ENCODE results near the gene ZYG11B. TPM values are rescaled to one million over a fixed set of nuclear protein-coding genes. Genes with fewer than 3 reads are reported as not detected.
"Not testable (repeated sequence)": the region's sequence is repeated elsewhere in the genome, so short reads cannot be mapped to it uniquely, and the experiment has no call there.

ZYG11B gene
- total RNA-seq, 1 experiment from 2014 or later: 31.6 TPM

DNA sequence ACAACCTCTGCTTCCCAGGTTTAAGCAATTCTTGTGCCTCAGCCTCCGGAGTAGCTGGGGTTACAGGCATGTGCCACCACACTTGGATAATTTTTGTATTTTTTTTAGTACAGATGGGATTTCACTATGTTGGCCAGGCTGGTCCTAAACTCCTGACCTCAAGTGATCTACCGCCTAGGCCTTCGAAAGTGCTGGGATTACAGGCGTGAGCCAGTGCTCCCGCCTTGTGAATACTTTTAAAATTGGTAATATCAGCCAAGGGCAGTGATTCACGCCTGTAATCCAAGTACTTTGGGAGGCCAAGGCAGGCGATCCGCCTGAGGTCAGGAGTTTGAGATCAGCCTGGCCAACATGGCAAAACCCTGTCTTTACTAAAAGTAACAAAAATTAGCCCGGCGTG is 33.7 kb downstream of the ZYG11B start:
- Histone ChIP-seq H3K36me3 (replicated peaks; ENCODE audit: control insufficient read depth, insufficient read depth, low read length) (no peaks in the 10 kb centered on the region; the same call in 1 of the 2 replicates), H3K4me3 (ENCODE audit: insufficient read depth, low read depth, low read length) (no peak overlapping the region), H3K27me3 (ENCODE audit: control insufficient read depth, insufficient read depth, low read length) (no peaks in the 10 kb centered on the region)
- DNase-seq: no peak

DNA sequence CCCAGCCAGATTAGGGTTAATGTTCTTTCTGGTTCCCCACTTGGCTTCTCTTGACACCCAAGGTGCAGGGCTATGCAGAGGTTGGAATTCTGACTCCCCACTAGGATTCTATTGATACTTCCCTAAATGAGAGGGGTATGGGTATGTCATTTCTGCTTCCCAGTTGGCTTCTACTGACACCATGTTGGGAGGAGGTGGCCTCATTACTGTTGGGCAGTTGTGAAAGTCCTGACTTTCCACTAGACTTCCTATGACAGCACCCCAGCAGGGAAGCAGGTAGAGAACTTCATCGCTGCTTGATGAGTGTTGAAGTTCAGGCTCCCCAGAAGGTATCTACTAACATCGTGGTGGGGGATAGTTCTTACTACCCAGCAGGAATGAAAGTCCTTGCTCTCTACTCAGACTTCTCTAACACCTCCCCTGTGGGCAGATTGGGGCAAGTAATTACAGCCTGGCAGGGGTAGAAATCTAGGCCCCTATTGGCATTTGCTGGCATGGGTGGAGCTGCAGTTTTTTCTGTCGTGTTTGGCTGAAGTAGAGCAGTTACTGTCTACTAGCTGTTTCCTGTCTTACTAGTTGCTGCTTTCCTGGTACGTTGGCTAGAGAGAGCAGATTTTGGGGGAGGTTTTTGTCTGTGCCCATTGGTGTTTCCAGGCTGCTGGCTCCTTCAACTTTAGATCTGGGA is 41.5 kb downstream of the ZYG11B start:
- no peak for DNase-seq

DNA sequence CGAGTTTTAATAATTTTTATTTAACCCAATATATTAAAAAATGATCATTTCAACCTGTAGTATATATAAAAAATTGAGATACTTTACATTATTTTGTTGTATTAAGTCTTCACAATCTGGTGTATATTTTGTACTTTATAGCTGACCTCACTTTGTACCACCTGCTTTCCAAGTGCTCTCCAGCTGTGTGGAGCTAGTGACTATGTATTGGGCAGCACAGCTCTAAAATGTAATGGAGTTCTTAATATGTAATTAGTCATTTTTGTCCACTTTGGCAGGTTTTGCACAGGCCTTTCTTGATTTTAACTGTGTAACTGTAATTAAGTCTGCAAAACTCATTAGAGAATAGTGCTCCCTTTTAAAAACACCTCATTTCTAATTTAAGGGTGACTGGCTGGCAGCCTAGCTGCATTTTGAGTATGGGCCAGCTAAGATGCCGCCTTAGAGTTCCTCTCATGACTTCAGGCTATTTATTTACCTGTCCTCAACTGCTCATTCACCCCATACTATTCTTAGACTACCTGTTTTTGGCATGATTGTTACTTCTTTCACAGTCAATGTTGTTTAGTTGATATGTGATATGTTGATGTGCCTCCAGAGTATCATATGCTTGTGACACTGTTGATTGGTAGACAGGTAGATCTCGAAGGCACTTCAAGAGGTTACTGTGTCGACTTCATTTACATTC is 43.2 kb downstream of the ZYG11B start:
- H3K36me3 ChIP-seq (replicated peaks; ENCODE audit: control insufficient read depth, insufficient read depth, low read length): peaks cover 3% of the 10 kb centered on the region; the same call in 1 of the 2 replicates
- H3K4me3 ChIP-seq (ENCODE audit: insufficient read depth, low read depth, low read length): no peak overlapping the region
- no peak for DNase-seq
- no peaks in the 10 kb centered on the region for H3K27me3 ChIP-seq (ENCODE audit: control insufficient read depth, insufficient read depth, low read length)

More for the DNA sequence above, 41.5 kb downstream of the ZYG11B start:
- Histone ChIP-seq H3K36me3 (replicated peaks; ENCODE audit: control insufficient read depth, insufficient read depth, low read length) (peaks cover 2% of the 10 kb centered on the region; the same call in 1 of the 2 replicates), H3K4me3 (ENCODE audit: insufficient read depth, low read depth, low read length) (no peak overlapping the region), H3K27me3 (ENCODE audit: control insufficient read depth, insufficient read depth, low read length) (no peaks in the 10 kb centered on the region)

DNA sequence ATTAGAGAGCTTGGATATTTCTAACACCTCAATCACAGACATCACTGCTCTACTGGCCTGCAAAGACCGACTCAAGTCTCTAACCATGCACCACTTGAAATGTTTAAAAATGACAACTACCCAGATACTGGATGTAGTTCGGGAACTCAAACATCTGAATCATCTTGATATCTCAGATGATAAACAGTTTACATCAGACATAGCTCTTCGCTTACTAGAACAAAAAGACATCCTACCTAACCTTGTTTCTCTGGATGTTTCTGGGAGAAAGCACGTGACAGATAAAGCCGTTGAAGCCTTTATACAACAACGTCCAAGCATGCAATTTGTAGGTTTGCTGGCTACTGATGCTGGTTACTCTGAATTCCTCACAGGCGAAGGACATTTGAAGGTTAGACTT is 45.1 kb downstream of the ZYG11B start:
- no peak overlapping the region for H3K4me3 ChIP-seq (ENCODE audit: insufficient read depth, low read depth, low read length)
- no peak for DNase-seq
- no peaks in the 10 kb centered on the region for H3K27me3 ChIP-seq (ENCODE audit: control insufficient read depth, insufficient read depth, low read length)
- peaks cover 3% of the 10 kb centered on the region; the same call in 1 of the 2 replicates for H3K36me3 ChIP-seq (replicated peaks; ENCODE audit: control insufficient read depth, insufficient read depth, low read length)

DNA sequence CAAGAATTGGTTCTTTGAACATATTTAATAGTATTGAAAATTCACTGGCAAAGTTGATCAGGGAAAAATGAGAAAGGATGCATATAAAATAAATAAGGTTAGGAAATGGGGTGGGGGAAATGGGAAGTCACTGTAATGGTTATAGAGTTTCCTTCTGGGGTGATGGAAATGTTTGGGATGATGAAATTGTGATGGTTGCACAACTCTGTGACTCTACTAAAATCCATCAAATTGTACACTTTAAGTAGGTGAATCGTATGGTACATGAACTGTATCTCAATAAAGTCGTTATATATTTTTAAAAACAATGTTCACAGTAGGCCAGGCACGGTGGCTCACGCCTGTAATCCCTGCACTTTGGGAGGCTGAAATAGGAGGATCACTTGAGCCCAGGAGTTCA is 59.9 kb downstream of the ZYG11B start:
- no peak overlapping the region for H3K4me3 ChIP-seq (ENCODE audit: insufficient read depth, low read depth, low read length)
- peaks cover 4% of the 10 kb centered on the region for H3K36me3 ChIP-seq (replicated peaks; ENCODE audit: control insufficient read depth, insufficient read depth, low read length)
- H3K27me3 ChIP-seq (ENCODE audit: control insufficient read depth, insufficient read depth, low read length): no peaks in the 10 kb centered on the region
- DNase-seq: no peak

DNA sequence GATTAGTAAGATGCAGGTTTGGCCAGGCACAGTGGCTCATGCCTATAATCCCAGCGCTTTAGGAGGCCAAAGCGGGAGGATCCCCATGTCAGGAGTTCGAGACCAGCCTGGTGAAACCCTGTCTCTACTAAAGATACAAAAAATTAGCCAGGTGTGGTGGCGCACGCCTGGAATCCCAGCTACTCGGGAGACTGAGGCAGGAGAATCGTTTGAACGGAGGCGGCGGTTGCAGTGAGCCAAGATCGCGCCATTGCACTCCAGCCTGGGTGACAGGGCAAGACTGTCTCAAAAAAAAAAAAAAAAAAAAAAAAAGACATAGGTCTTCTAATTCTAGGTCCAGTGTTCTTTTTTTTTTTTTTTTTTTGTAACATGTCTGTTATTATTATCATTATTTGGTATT is 64.2 kb downstream of the ZYG11B start:
- not testable (repeated sequence) for H3K36me3 ChIP-seq (replicated peaks; ENCODE audit: control insufficient read depth, insufficient read depth, low read length); H3K27me3 ChIP-seq (ENCODE audit: control insufficient read depth, insufficient read depth, low read length); DNase-seq; H3K4me3 ChIP-seq (ENCODE audit: insufficient read depth, low read depth, low read length)

DNA sequence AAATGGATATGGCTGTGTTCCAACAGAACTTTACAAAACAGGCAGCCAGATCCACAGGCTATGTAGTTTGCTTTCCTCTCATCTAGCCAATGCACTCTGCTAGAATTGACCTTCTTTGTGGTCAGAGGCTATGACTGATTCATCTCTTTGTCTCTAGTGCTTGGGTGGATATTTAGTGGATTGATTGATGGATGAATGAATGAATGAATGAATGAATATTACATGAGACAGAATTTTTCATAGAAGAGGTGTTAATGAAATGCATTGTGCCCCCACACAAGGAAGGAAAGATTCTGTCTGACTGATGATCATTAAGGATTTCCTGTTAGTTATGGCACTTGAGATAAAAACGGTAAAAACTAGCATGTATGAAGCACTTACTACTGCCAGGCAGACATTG is 65.8 kb downstream of the ZYG11B start:
- Histone ChIP-seq H3K27me3 (ENCODE audit: control insufficient read depth, insufficient read depth, low read length) (no peaks in the 10 kb centered on the region), H3K36me3 (replicated peaks; ENCODE audit: control insufficient read depth, insufficient read depth, low read length) (peaks cover 2% of the 10 kb centered on the region), H3K4me3 (ENCODE audit: insufficient read depth, low read depth, low read length) (no peak overlapping the region)
- DNase-seq: no peak

DNA sequence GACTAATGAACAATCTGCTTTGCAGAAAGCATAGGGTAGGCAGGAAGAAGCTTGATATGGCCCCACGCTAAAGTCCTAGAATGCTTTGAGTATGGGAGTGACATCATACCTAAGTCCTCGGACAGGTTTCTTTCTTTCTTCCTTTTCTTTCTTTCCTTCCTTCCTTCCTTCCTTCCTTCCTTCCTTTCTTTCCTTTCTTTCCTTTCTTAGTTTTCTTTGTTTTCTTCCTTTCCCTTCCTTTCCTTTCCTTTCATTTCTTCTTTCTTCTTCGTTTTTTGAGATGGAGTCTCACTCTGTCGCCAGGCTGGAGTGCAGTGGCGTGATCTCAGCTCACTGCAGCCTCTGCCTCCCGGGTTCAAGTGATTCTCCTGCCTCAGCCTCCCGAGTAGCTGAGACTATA is 67.5 kb downstream of the ZYG11B start:
- not testable (repeated sequence) for H3K4me3 ChIP-seq (ENCODE audit: insufficient read depth, low read depth, low read length); H3K27me3 ChIP-seq (ENCODE audit: control insufficient read depth, insufficient read depth, low read length); DNase-seq; H3K36me3 ChIP-seq (replicated peaks; ENCODE audit: control insufficient read depth, insufficient read depth, low read length)

DNA sequence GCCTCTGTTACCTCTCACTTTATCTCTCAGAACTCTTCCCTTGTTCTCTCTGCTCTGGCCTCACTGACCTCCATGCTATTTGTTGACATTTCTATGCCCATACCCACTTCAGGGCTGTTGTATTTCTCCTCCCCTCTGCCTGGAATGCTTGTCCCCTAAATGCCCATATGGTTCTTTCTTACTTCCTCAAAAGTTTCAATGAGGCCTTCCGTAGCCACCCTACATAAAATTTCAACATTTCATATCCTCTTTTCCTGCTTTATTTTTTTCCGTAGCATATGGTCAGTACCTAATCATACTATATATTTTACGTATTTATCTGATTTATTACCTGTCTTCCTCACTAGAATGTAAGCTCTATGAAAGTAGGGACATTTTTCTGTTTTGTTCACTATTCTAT is 69.2 kb downstream of the ZYG11B start:
- H3K27me3 ChIP-seq (ENCODE audit: control insufficient read depth, insufficient read depth, low read length): no peaks in the 10 kb centered on the region
- no peak overlapping the region for H3K4me3 ChIP-seq (ENCODE audit: insufficient read depth, low read depth, low read length)
- peaks cover 2% of the 10 kb centered on the region for H3K36me3 ChIP-seq (replicated peaks; ENCODE audit: control insufficient read depth, insufficient read depth, low read length)
- no peak for DNase-seq

DNA sequence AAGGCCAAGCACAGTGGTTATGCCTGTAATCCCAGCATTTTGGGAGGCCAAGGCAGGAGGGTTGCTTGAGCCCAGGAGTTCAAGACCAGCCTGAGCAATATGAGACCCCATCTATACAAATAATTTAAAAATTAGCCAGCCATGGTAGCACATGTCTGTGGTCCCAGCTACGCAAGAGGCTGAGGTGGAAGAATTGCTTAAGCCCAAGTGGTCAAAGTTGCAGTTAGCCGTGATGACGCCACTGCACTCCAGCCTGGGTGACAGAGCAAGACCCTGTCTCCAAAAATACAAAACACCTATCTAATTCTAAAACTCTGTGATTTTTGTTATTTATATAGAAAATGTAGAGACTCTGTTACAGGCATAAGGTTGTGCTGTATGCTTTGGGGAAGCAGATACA is 72.1 kb downstream of the ZYG11B start:
- H3K4me3 ChIP-seq (ENCODE audit: insufficient read depth, low read depth, low read length): no peak overlapping the region
- no peaks in the 10 kb centered on the region for H3K27me3 ChIP-seq (ENCODE audit: control insufficient read depth, insufficient read depth, low read length)
- DNase-seq: no peak
- H3K36me3 ChIP-seq (replicated peaks; ENCODE audit: control insufficient read depth, insufficient read depth, low read length): peaks cover 5% of the 10 kb centered on the region

DNA sequence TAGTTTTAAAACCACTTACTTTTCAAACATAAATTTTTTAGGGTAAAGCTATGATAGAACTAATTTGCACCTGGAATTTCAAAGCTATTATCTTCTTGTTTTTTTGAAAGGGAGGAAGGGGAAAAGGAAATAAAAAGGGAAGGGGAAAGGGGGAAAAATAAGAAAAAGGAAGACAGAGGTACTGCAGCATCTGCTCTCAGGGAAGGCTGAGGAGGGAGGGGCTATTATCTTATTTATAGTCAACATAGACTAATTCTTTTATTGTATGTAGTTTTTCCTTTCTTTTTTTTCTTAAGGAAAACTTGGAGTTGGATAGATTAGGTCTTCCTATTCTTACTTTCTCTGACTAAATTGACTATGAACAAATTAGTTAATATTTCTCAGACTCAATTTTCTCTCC is 74.8 kb downstream of the ZYG11B start:
- no peak for DNase-seq
- no peaks in the 10 kb centered on the region for H3K27me3 ChIP-seq (ENCODE audit: control insufficient read depth, insufficient read depth, low read length)
- peaks cover 5% of the 10 kb centered on the region for H3K36me3 ChIP-seq (replicated peaks; ENCODE audit: control insufficient read depth, insufficient read depth, low read length)
- no peak overlapping the region for H3K4me3 ChIP-seq (ENCODE audit: insufficient read depth, low read depth, low read length)

DNA sequence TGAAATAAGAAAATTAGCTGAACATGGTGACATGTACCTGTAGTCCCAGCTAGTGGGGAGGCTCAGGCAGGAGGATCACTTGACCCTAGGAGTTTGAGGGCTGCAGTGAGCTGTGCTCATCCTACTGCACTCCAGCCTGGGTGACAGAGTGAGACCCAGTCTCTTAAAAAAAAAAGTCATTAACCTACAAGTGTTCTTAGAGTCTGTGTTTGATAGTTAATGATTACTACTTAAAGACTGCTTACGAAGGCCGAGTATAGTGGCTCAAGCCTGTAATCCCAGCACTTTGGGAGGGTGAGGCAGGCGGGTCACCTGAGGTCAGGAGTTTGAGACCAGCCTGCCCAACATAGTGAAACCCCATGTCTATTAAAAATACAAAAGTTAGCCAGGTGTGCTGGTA is 77.8 kb downstream of the ZYG11B start:
- H3K27me3 ChIP-seq (ENCODE audit: control insufficient read depth, insufficient read depth, low read length); H3K36me3 ChIP-seq (replicated peaks; ENCODE audit: control insufficient read depth, insufficient read depth, low read length); DNase-seq; H3K4me3 ChIP-seq (ENCODE audit: insufficient read depth, low read depth, low read length): not testable (repeated sequence)

DNA sequence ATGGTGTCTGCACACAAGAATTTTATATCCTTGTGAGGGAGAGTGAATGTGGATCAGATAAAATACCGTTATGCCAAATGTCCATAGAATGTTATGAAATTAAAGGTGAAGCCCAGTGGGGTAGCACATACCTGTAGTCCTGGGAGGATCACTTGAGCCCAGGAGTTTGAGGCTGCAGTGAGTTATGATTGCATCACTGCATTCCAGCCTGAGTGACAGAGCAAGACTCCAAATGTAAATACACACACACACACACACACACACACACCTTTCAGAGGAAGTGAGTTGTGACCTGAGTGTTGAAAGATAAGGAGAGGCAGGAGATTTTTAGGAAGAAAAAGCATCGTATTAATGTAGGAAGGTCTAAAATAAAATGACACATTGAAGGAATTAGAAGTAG is 88.2 kb downstream of the ZYG11B start:
- H3K4me3 ChIP-seq (ENCODE audit: insufficient read depth, low read depth, low read length): no peak overlapping the region

DNA sequence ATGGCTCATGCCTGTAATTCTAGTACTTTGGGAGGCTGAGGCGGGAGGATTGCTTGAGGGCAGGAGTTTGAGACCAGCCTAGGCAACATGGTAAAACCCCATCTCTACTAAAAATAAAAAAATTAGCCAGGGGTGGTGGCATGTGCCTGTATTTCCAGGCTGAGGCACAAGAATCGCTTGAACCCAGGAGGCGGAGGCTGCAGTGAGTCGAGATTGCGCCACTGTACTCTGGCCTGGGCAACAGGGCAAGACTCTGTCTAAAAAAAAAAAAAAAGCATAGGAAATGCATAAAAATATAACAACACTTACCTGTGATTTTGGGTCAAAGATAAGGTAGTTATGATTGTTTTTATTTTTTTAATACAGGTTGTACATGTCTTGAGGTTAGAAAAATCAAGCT is 94.6 kb downstream of the ZYG11B start:
- DNase-seq; H3K36me3 ChIP-seq (replicated peaks; ENCODE audit: control insufficient read depth, insufficient read depth, low read length); H3K4me3 ChIP-seq (ENCODE audit: insufficient read depth, low read depth, low read length); H3K27me3 ChIP-seq (ENCODE audit: control insufficient read depth, insufficient read depth, low read length): not testable (repeated sequence)

More for the DNA sequence above, 88.2 kb downstream of the ZYG11B start:
- Histone ChIP-seq H3K27me3 (ENCODE audit: control insufficient read depth, insufficient read depth, low read length) (no peaks in the 10 kb centered on the region), H3K36me3 (replicated peaks; ENCODE audit: control insufficient read depth, insufficient read depth, low read length) (peaks cover 3% of the 10 kb centered on the region)
- no peak for DNase-seq

DNA sequence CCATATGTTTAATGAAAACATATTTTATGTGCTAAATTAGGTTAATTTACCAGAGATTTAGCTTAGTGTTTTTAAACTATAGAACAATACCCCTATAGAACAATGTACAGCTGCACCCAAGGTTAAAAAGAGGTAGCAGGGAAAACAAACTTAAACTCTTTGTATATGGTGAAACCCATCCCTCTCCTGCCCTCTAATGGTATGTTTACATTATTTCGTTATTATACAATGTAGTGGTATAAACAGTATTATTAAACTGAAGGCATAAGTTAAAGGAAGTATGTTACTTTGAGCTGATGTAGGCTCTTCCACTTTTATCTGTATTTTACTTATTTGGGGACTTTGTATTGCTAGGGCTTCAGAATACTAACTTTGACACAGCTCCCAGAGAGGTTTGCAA is 99.6 kb downstream of the ZYG11B start:
- Histone ChIP-seq H3K4me3 (ENCODE audit: insufficient read depth, low read depth, low read length) (no peak overlapping the region), H3K36me3 (replicated peaks; ENCODE audit: control insufficient read depth, insufficient read depth, low read length) (peaks cover 2% of the 10 kb centered on the region), H3K27me3 (ENCODE audit: control insufficient read depth, insufficient read depth, low read length) (no peaks in the 10 kb centered on the region)
- DNase-seq: no peak

Measured in H7 (cell line).